Keratinocyte (primary cell): Measurements from ENCODE around the gene NFATC1. TPM values are rescaled to one million over a fixed set of nuclear protein-coding genes. Genes with fewer than 3 reads are reported as not detected.

Source experiments
- DNase-seq: peaks from one replicate; pipeline ENCODE4 v3.0.0-alpha.2; 2011; ENCODE audit warnings: low read depth, missing footprints, low spot score
- FAIRE-seq: peaks from 2 replicates; lab custom pipeline; 2011; peaks lifted over from hg19 to GRCh38; lab: Jason Lieb, UNC
- H2AFZ ChIP-seq: 2 replicates; pipeline ENCODE4 v1.6.0; 2012; ENCODE audit warnings: low read length, control low read depth, inconsistent platforms; ENCODE audit not compliant: control insufficient read depth
- H3K27ac ChIP-seq: 2 replicates; pipeline ENCODE4 v1.5.1; 2011; ENCODE audit warnings: low read length; ENCODE audit not compliant: control insufficient read depth, insufficient read depth
- H3K27me3 ChIP-seq: 3 replicates; pipeline ENCODE4 v1.6.0; 2011; ENCODE audit warnings: low read length; ENCODE audit not compliant: control insufficient read depth, insufficient read depth; ENCODE audit errors: extremely low read depth
- H3K36me3 ChIP-seq, 2 experiments: 2 replicates in 1 of 2; 3 replicates in 1 of 2; pipeline ENCODE4 v1.5.1; 2011; ENCODE audit warnings: low read length in 2 of 2, mild to moderate bottlenecking in 1 of 2; ENCODE audit not compliant: control insufficient read depth in 2 of 2, insufficient read depth in 2 of 2; ENCODE audit errors: extremely low read depth in 1 of 2
- H3K4me1 ChIP-seq: 3 replicates; pipeline ENCODE4 v1.5.1; 2011; ENCODE audit warnings: low read length; ENCODE audit not compliant: control insufficient read depth, insufficient read depth; ENCODE audit errors: extremely low read depth
- H3K4me2 ChIP-seq: 3 replicates; pipeline ENCODE4 v1.6.0; 2011; ENCODE audit warnings: low read depth, low read length; ENCODE audit not compliant: control insufficient read depth, insufficient read depth; ENCODE audit errors: extremely low read depth
- H3K4me3 ChIP-seq, 3 experiments: fragments of 200-600 bp in 1 of 3; sonication (generic) in 1 of 3; 2 replicates in 2 of 3; 3 replicates in 1 of 3; pipeline ENCODE4 v1.5.1; 2011 to 2016; ENCODE audit warnings: low read length in 3 of 3, mild to moderate bottlenecking in 3 of 3, control low read depth in 2 of 3, inconsistent platforms in 1 of 3, low read depth in 1 of 3, mixed read lengths in 1 of 3, mixed run types in 1 of 3, moderate library complexity in 1 of 3; ENCODE audit not compliant: control insufficient read depth in 2 of 3, insufficient read depth in 2 of 3; ENCODE audit errors: extremely low read depth in 1 of 3
- H3K79me2 ChIP-seq: 2 replicates; pipeline ENCODE4 v1.6.0; 2012; ENCODE audit warnings: low read length; ENCODE audit not compliant: control insufficient read depth, insufficient read depth
- H3K9ac ChIP-seq: 3 replicates; pipeline ENCODE4 v1.6.0; 2011; ENCODE audit warnings: low read length; ENCODE audit not compliant: control insufficient read depth, insufficient read depth; ENCODE audit errors: extremely low read depth
- H3K9me1 ChIP-seq: 3 replicates; pipeline ENCODE4 v1.6.0; 2011; ENCODE audit warnings: low read length; ENCODE audit not compliant: control insufficient read depth, insufficient read depth; ENCODE audit errors: extremely low read depth
- H3K9me3 ChIP-seq: 2 replicates; pipeline ENCODE4 v1.5.1; 2012; ENCODE audit warnings: low read depth, low read length; ENCODE audit not compliant: control insufficient read depth
- H4K20me1 ChIP-seq: 3 replicates; pipeline ENCODE4 v1.6.0; 2011; ENCODE audit warnings: low read length; ENCODE audit not compliant: control insufficient read depth, insufficient read depth; ENCODE audit errors: extremely low read depth
- EZH2 ChIP-seq: IDR thresholded peaks from one replicate; pipeline ENCODE4 v1.6.1; 2012; ENCODE audit warnings: inconsistent platforms, mild to moderate bottlenecking, low read length, moderate library complexity
- dilution Hi-C: fragments of 300-500 bp; cut with MboI; formaldehyde crosslinking; loops from one replicate; pipeline ENCODE4 v1.7.0; 2020; ENCODE audit warnings: low sequenced_read_pairs; ENCODE audit not compliant: extremely low pct_ligation_motif_present
- polyA plus RNA-seq, 5 experiments: library from polyadenylated mRNA; depleted of rRNA in 3 of 5; stranded (reverse) in 3 of 5; stranded (forward) in 1 of 5; unstranded in 1 of 5; fragments of >200 nt; gene quantifications; 1 replicate in 1 of 5; 2 replicates in 3 of 5; 3 replicates in 1 of 5; pipeline versions ENCODE4 v1.2.1 to v1.2.3, GENCODE V29; 2011 to 2012; ENCODE audit warnings: missing spikeins in 2 of 5, low read depth in 1 of 5, low replicate concordance in 1 of 5
- TF ChIP-seq, protein P1 (sequence below), 3 experiments: IDR thresholded peaks in 1 of 3; conservative IDR thresholded peaks in 1 of 3; optimal IDR thresholded peaks in 1 of 3; 2 replicates in 2 of 3; 3 replicates in 1 of 3; pipeline versions ENCODE3 to v1.5.1; 2011; ENCODE audit warnings: low read length in 3 of 3, mild to moderate bottlenecking in 3 of 3, moderate library complexity in 2 of 3, control low read depth in 1 of 3, inconsistent platforms in 1 of 3; ENCODE audit not compliant: insufficient read depth in 2 of 3; ENCODE audit errors: extremely low read depth in 1 of 3

The NFATC1 gene
- polyA plus RNA-seq, 1 donor (not counting 4 experiments of a cell fraction or from before 2014, with no cell fraction given), result 0.77 TPM

DNA sequence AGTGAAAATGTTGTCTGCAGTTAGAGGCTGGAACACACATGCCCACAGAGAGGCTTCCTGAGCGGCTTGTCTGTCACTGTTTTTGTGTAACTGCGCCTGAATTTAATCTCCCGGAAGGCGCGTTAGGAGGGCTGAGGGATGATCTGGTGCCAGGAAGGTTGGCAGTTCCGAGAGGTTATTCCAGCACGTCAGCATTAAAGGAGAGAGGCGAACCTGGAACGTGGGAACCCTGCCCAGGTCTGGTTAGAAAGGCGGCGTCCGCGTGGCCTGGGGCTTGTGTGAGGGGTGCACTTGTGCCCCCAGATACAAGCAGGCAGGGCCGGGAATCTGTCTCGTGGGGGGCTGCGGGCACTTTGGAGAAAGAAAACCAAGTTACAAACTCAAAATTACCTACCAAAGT lies 75.3 kb downstream of the NFATC1 start:
- H3K4me1 ChIP-seq, result no peaks in the 10 kb centered on the region
- FAIRE-seq (no peak), DNase-seq (no peak)
- H3K27me3 ChIP-seq, result peaks cover 17% of the 10 kb centered on the region
- H3K4me3 ChIP-seq, result no peak overlapping the region
- dilution Hi-C loops, result no loop called here
- no peaks in the 10 kb centered on the region for H3K36me3 ChIP-seq
- no peak overlapping the region for H3K27ac ChIP-seq
- no peaks in the 10 kb centered on the region for H3K9me1 ChIP-seq
- H2AFZ ChIP-seq, result peak overlapping the region; percentile 15
- H3K79me2 ChIP-seq, result no peaks in the 10 kb centered on the region
- H3K4me2 ChIP-seq, result no peak overlapping the region
- peaks cover 6% of the 10 kb centered on the region for H3K9me3 ChIP-seq
- H4K20me1 ChIP-seq, result no peaks in the 10 kb centered on the region
- TF ChIP-seq, protein P1, sequence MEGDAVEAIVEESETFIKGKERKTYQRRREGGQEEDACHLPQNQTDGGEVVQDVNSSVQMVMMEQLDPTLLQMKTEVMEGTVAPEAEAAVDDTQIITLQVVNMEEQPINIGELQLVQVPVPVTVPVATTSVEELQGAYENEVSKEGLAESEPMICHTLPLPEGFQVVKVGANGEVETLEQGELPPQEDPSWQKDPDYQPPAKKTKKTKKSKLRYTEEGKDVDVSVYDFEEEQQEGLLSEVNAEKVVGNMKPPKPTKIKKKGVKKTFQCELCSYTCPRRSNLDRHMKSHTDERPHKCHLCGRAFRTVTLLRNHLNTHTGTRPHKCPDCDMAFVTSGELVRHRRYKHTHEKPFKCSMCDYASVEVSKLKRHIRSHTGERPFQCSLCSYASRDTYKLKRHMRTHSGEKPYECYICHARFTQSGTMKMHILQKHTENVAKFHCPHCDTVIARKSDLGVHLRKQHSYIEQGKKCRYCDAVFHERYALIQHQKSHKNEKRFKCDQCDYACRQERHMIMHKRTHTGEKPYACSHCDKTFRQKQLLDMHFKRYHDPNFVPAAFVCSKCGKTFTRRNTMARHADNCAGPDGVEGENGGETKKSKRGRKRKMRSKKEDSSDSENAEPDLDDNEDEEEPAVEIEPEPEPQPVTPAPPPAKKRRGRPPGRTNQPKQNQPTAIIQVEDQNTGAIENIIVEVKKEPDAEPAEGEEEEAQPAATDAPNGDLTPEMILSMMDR (optimal IDR thresholded peaks at IDR 0.05 in 1 of 3, IDR thresholded peaks at IDR 0.05 in 1 of 3, conservative IDR thresholded peaks at IDR 0.05 in 1 of 3; ENCODE audit: extremely low read depth in 1 of 3, insufficient read depth in 2 of 3, low read length in 3 of 3), result no peak
- no peak for TF ChIP-seq EZH2
- no peak overlapping the region for H3K9ac ChIP-seq

DNA sequence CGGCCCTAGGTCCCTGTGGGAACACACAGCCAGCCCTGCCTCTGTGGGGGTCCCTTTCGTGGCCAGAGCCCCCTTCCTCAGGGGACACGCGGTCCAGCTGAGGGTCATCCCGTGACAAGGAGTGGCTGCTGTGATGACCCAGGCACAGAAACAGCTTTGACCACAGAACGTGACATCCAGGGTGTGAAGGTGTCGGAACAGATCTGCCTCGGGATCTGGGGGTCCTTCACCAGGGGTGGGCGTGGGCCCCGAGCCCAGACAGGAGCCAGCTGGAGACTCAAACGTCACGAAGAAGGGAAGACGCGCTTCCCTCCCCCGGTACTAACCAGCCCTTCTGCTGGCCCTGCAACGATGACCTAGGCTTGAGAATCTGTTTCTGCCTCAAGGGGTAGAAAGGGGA lies 75.9 kb downstream of the NFATC1 start:
- Histone ChIP-seq H3K36me3 (no peaks in the 10 kb centered on the region), H3K79me2 (no peaks in the 10 kb centered on the region), H3K4me1 (no peaks in the 10 kb centered on the region), H3K4me2 (no peak overlapping the region), H3K4me3 (no peak overlapping the region), H2AFZ (no peak overlapping the region), H4K20me1 (no peaks in the 10 kb centered on the region), H3K27me3 (peaks cover 17% of the 10 kb centered on the region), H3K9ac (no peak overlapping the region), H3K9me3 (peaks cover 6% of the 10 kb centered on the region), H3K9me1 (no peaks in the 10 kb centered on the region), H3K27ac (no peak overlapping the region)
- dilution Hi-C loops, result no loop called here
- no peak for FAIRE-seq
- DNase-seq, result no peak
- TF ChIP-seq, protein P1 (optimal IDR thresholded peaks at IDR 0.05 in 1 of 3, IDR thresholded peaks at IDR 0.05 in 1 of 3, conservative IDR thresholded peaks at IDR 0.05 in 1 of 3; ENCODE audit: extremely low read depth in 1 of 3, insufficient read depth in 2 of 3, low read length in 3 of 3), result no peak
- TF ChIP-seq EZH2, result no peak
